ENCODE measurements around the gene SIRT3. TPM values are rescaled to one million over a fixed set of nuclear protein-coding genes. Genes with fewer than 3 reads are reported as not detected.

SIRT3 gene
- total and polyA plus RNA-seq, 2 of the 4 experiments (the other 2 are of a cell fraction): 5.4 to 18.6 TPM

DNA sequence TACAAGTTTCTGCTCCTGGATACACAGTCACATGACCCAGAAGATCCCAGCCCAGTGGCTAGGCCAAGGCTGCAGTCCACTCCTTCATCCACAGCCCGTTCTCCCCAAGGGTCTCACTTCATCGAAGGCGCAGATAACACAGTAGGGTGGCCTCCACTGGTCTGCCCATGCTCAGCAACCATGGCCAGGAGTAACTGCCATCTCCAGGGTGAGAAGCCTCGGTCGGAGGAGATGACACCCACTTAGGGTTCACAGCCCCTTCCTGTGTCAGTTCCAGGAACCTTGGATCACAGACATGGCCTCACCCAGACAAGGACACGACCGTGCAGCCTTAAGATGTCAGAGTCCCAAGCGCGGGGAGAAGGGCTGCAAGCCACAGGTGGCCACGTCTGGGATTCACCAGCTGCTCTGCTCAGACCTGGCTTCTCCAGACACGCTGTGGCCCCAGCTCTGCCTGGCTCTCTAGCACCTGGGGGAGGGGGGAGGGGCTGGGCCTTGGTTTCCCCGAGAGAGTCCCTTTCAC, 31.5 kb downstream of the SIRT3 start:
- H4K8ac ChIP-seq (ENCODE audit: low read depth in 2 of 2, low read length in 2 of 2): no peak overlapping the region
- no peak overlapping the region for H4K91ac ChIP-seq (ENCODE audit: insufficient read depth, low read depth, low read length)
- no peak overlapping the region for H3K9ac ChIP-seq (ENCODE audit: low read depth, low read length)
- H3K4me2 ChIP-seq (ENCODE audit: low read depth, low read length): no peak overlapping the region
- H3K4ac ChIP-seq (ENCODE audit: low read depth, low read length): no peak overlapping the region
- peaks cover 34 to 81% of the 10 kb centered on the region in 2 experiments; a peak in 3 of 4 replicates for H3K79me1 ChIP-seq (ENCODE audit: low read depth in 1 of 2, low read length in 2 of 2)
- no peak overlapping the region for H2BK20ac ChIP-seq (ENCODE audit: low read depth, low read length)
- WGBS, 2 experiments (ENCODE audit: extremely low coverage in 2 of 2, insufficient read length in 1 of 2): 94% methylated on average over 6 of the region's 12 CpGs; no CpG with 5 or more reads in 1 of the 2 experiments
- no peak overlapping the region for H3K4me3 ChIP-seq (ENCODE audit: insufficient read depth, low read depth, low read length)
- in situ Hi-C loops (cut with MboI; ENCODE audit: low sequenced_read_pairs): no loop called here
- no peaks in the 10 kb centered on the region for H3K27me3 ChIP-seq (ENCODE audit: control insufficient read depth, insufficient read depth, low read length)
- BruUV-seq (replicated peaks): no TSS peak
- ATAC-seq (ENCODE audit: low read depth) (no peak), DNase-seq (no peak)
- H3K14ac ChIP-seq (replicated peaks; ENCODE audit: low read depth, low read length): no peak overlapping the region
- H2AK9ac ChIP-seq (replicated peaks; ENCODE audit: low read depth, low read length, poor library complexity): no peak overlapping the region
- POLR2A ChIA-PET (ENCODE audit: unreplicated experiment): no interaction called here
- no peak overlapping the region for H3K27ac ChIP-seq (ENCODE audit: insufficient read depth, low read length)
- H2BK15ac ChIP-seq (ENCODE audit: low read depth, low read length): no peak overlapping the region
- no peak overlapping the region for H2BK5ac ChIP-seq (ENCODE audit: low read depth, low read length, poor library complexity, severe bottlenecking)
- H3K56ac ChIP-seq (ENCODE audit: extremely low read depth, insufficient read depth, low read length): no peak overlapping the region
- peaks cover 48% of the 10 kb centered on the region for H3K36me3 ChIP-seq (ENCODE audit: control insufficient read depth, insufficient read depth, low read length)
- TF ChIP-seq NFE2L2 (IDR thresholded peaks at IDR 0.05; ENCODE audit: low read depth, low read length) (no peak), SMC3 (IDR thresholded peaks at IDR 0.05; ENCODE audit: low read depth, low read length) (no peak), RCOR1 (IDR thresholded peaks at IDR 0.05; ENCODE audit: insufficient replicate concordance, low read length) (no peak), POLR2A (IDR thresholded peaks at IDR 0.05; ENCODE audit: low read depth, low read length) (no peak), FOS (IDR thresholded peaks at IDR 0.05; ENCODE audit: low read depth, low read length) (no peak), MAZ (IDR thresholded peaks at IDR 0.05; ENCODE audit: borderline replicate concordance, low read depth, low read length) (no peak)
- H3K9me3 ChIP-seq (ENCODE audit: control insufficient read depth, insufficient read depth, low read length): no peaks in the 10 kb centered on the region
- intact Hi-C loops (cut with micrococcal nuclease): loop anchor here (5.0 kb wide), 3 partner anchors 103 to 313 kb away; partner anchors contain the start of gene IFITM2
- peaks cover 27% of the 10 kb centered on the region for H3K9me1 ChIP-seq (ENCODE audit: insufficient read depth, low read length)
- dilution Hi-C loops (cut with HindIII; ENCODE audit: low sequenced_read_pairs, unreplicated experiment): no loop called here
- no peak overlapping the region for H2BK120ac ChIP-seq (ENCODE audit: low read depth, low read length)
- no peak overlapping the region for H4K5ac ChIP-seq (ENCODE audit: low read depth, low read length)
- no peak overlapping the region for H2AFZ ChIP-seq (replicated peaks; ENCODE audit: low read length, poor library complexity)
- peaks cover 75% of the 10 kb centered on the region for H4K20me1 ChIP-seq (ENCODE audit: insufficient read depth, low read length)
- CTCF ChIA-PET: interaction anchor here (0.6 kb wide), 1 partner anchor 96 kb away, joined by 3 read pairs; no protein-coding TSS in a partner anchor
- no peak overlapping the region for H2AK5ac ChIP-seq (ENCODE audit: low read depth, low read length)
- H3K23ac ChIP-seq (ENCODE audit: low read depth, low read length): no peak overlapping the region
- no peak overlapping the region for H3K18ac ChIP-seq (ENCODE audit: low read depth, low read length)
- H3K4me1 ChIP-seq (ENCODE audit: control insufficient read depth, insufficient read depth, low read length): peaks cover 12% of the 10 kb centered on the region

Measured in IMR-90 (cell line).